ENCODE data around the gene CA6.
"Not testable (repeated sequence)": the region's sequence is repeated elsewhere in the genome, so short reads cannot be mapped to it uniquely, and the experiment has no call there.

Gene CA6

GRCh38 chr1:8985915-8986813, 40.5 kb downstream of the CA6 start:
- WGBS, 2 experiments, result 91 to 94% methylated on average over 14 of the region's 14 CpGs
- H3K4me3 ChIP-seq (ENCODE audit: insufficient read depth, low read depth, low read length), result no peak overlapping the region
- no peaks in the 10 kb centered on the region for H3K36me3 ChIP-seq (ENCODE audit: control insufficient read depth, insufficient read depth, low read length)
- H3K27me3 ChIP-seq (ENCODE audit: control insufficient read depth, insufficient read depth, low read length, poor library complexity, severe bottlenecking), result no peaks in the 10 kb centered on the region
- H3K9me3 ChIP-seq (ENCODE audit: control insufficient read depth, low read length), result no peaks in the 10 kb centered on the region
- H3K27ac ChIP-seq (ENCODE audit: insufficient read depth, low read depth, low read length, poor library complexity, severe bottlenecking), result no peak overlapping the region
- H3K4me1 ChIP-seq (ENCODE audit: control insufficient read depth, insufficient read depth, low read length), result no peaks in the 10 kb centered on the region

- Histone ChIP-seq H3K4me3 (ENCODE audit: insufficient read depth, low read depth, low read length) (no peak overlapping the region), H3K27me3 (ENCODE audit: control insufficient read depth, insufficient read depth, low read length, poor library complexity, severe bottlenecking) (no peaks in the 10 kb centered on the region), H3K4me1 (ENCODE audit: control insufficient read depth, insufficient read depth, low read length) (no peaks in the 10 kb centered on the region), H3K27ac (ENCODE audit: insufficient read depth, low read depth, low read length, poor library complexity, severe bottlenecking) (no peak overlapping the region), H3K36me3 (ENCODE audit: control insufficient read depth, insufficient read depth, low read length) (no peaks in the 10 kb centered on the region), H3K9me3 (ENCODE audit: control insufficient read depth, low read length) (no peaks in the 10 kb centered on the region)
- 92 to 95% methylated on average over 10 of the region's 10 CpGs for WGBS, 2 experiments
These were observed 41.1 kb downstream of the CA6 start for GRCh38 chr1:8986814-8987190.

- no peak overlapping the region for H3K4me3 ChIP-seq (ENCODE audit: insufficient read depth, low read depth, low read length)
- no peaks in the 10 kb centered on the region for H3K36me3 ChIP-seq (ENCODE audit: control insufficient read depth, insufficient read depth, low read length)
- no peaks in the 10 kb centered on the region for H3K27me3 ChIP-seq (ENCODE audit: control insufficient read depth, insufficient read depth, low read length, poor library complexity, severe bottlenecking)
- no peaks in the 10 kb centered on the region for H3K4me1 ChIP-seq (ENCODE audit: control insufficient read depth, insufficient read depth, low read length)
- WGBS, 2 experiments, result 43 to 44% methylated on average over 9 of the region's 9 CpGs
- H3K27ac ChIP-seq (ENCODE audit: insufficient read depth, low read depth, low read length, poor library complexity, severe bottlenecking), result no peak overlapping the region
- H3K9me3 ChIP-seq (ENCODE audit: control insufficient read depth, low read length), result peaks cover 2% of the 10 kb centered on the region
These were observed 42.4 kb downstream of the CA6 start for GRCh38 chr1:8987881-8988617.

- Histone ChIP-seq H3K27me3 (ENCODE audit: control insufficient read depth, insufficient read depth, low read length, poor library complexity, severe bottlenecking) (no peaks in the 10 kb centered on the region), H3K9me3 (ENCODE audit: control insufficient read depth, low read length) (peaks cover 2% of the 10 kb centered on the region), H3K4me1 (ENCODE audit: control insufficient read depth, insufficient read depth, low read length) (no peaks in the 10 kb centered on the region), H3K27ac (ENCODE audit: insufficient read depth, low read depth, low read length, poor library complexity, severe bottlenecking) (no peak overlapping the region), H3K36me3 (ENCODE audit: control insufficient read depth, insufficient read depth, low read length) (no peaks in the 10 kb centered on the region), H3K4me3 (ENCODE audit: insufficient read depth, low read depth, low read length) (no peak overlapping the region)
- WGBS, 2 experiments, result 91 to 92% methylated on average over 13 of the region's 13 CpGs
These were observed 42.9 kb downstream of the CA6 start for GRCh38 chr1:8988618-8988967.

GRCh38 chr1:8989061-8989460, 43.4 kb downstream of the CA6 start:
- Histone ChIP-seq H3K9me3 (ENCODE audit: control insufficient read depth, low read length) (peaks cover 2% of the 10 kb centered on the region), H3K27me3 (ENCODE audit: control insufficient read depth, insufficient read depth, low read length, poor library complexity, severe bottlenecking) (no peaks in the 10 kb centered on the region), H3K36me3 (ENCODE audit: control insufficient read depth, insufficient read depth, low read length) (no peaks in the 10 kb centered on the region), H3K4me1 (ENCODE audit: control insufficient read depth, insufficient read depth, low read length) (no peaks in the 10 kb centered on the region), H3K4me3 (ENCODE audit: insufficient read depth, low read depth, low read length) (no peak overlapping the region), H3K27ac (ENCODE audit: insufficient read depth, low read depth, low read length, poor library complexity, severe bottlenecking) (no peak overlapping the region)
- WGBS, 2 experiments, result 92 to 93% methylated on average over 11 of the region's 11 CpGs

GRCh38 chr1:8989821-8990220, 44.2 kb downstream of the CA6 start:
- Histone ChIP-seq H3K27me3 (ENCODE audit: control insufficient read depth, insufficient read depth, low read length, poor library complexity, severe bottlenecking) (no peaks in the 10 kb centered on the region), H3K4me1 (ENCODE audit: control insufficient read depth, insufficient read depth, low read length) (no peaks in the 10 kb centered on the region), H3K4me3 (ENCODE audit: insufficient read depth, low read depth, low read length) (no peak overlapping the region), H3K9me3 (ENCODE audit: control insufficient read depth, low read length) (peaks cover 2% of the 10 kb centered on the region), H3K36me3 (ENCODE audit: control insufficient read depth, insufficient read depth, low read length) (no peaks in the 10 kb centered on the region), H3K27ac (ENCODE audit: insufficient read depth, low read depth, low read length, poor library complexity, severe bottlenecking) (no peak overlapping the region)
- WGBS, 2 experiments, result 81 to 84% methylated on average over 4 of the region's 4 CpGs

GRCh38 chr1:8992936-8993687, 47.4 kb downstream of the CA6 start:
- Histone ChIP-seq H3K27me3 (ENCODE audit: control insufficient read depth, insufficient read depth, low read length, poor library complexity, severe bottlenecking) (no peaks in the 10 kb centered on the region), H3K4me1 (ENCODE audit: control insufficient read depth, insufficient read depth, low read length) (no peaks in the 10 kb centered on the region), H3K9me3 (ENCODE audit: control insufficient read depth, low read length) (peaks cover 2% of the 10 kb centered on the region), H3K27ac (ENCODE audit: insufficient read depth, low read depth, low read length, poor library complexity, severe bottlenecking) (no peak overlapping the region), H3K36me3 (ENCODE audit: control insufficient read depth, insufficient read depth, low read length) (no peaks in the 10 kb centered on the region), H3K4me3 (ENCODE audit: insufficient read depth, low read depth, low read length) (no peak overlapping the region)
- WGBS, 2 experiments, result 91 to 93% methylated on average over 8 of the region's 8 CpGs

GRCh38 chr1:8993962-8994675, 48.5 kb downstream of the CA6 start:
- not testable (repeated sequence) for H3K36me3 ChIP-seq (ENCODE audit: control insufficient read depth, insufficient read depth, low read length); H3K4me3 ChIP-seq (ENCODE audit: insufficient read depth, low read depth, low read length); H3K27ac ChIP-seq (ENCODE audit: insufficient read depth, low read depth, low read length, poor library complexity, severe bottlenecking); H3K4me1 ChIP-seq (ENCODE audit: control insufficient read depth, insufficient read depth, low read length); H3K27me3 ChIP-seq (ENCODE audit: control insufficient read depth, insufficient read depth, low read length, poor library complexity, severe bottlenecking); H3K9me3 ChIP-seq (ENCODE audit: control insufficient read depth, low read length)
- WGBS, 2 experiments, result 95 to 98% methylated on average over 11 of the region's 13 CpGs

- not testable (repeated sequence) for H3K4me3 ChIP-seq (ENCODE audit: insufficient read depth, low read depth, low read length); H3K27ac ChIP-seq (ENCODE audit: insufficient read depth, low read depth, low read length, poor library complexity, severe bottlenecking)
- 85 to 91% methylated on average over 13 of the region's 13 CpGs for WGBS, 2 experiments
These were observed 56.0 kb downstream of the CA6 start for GRCh38 chr1:9001534-9002214.

More at GRCh38 chr1:9001534-9002214, 56.0 kb downstream of the CA6 start:
- not testable (repeated sequence) for H3K36me3 ChIP-seq (ENCODE audit: control insufficient read depth, insufficient read depth, low read length); H3K27me3 ChIP-seq (ENCODE audit: control insufficient read depth, insufficient read depth, low read length, poor library complexity, severe bottlenecking); H3K9me3 ChIP-seq (ENCODE audit: control insufficient read depth, low read length); H3K4me1 ChIP-seq (ENCODE audit: control insufficient read depth, insufficient read depth, low read length)

Data from ectodermal cell (in vitro differentiated cells).